Measurements from ENCODE around the gene MEX3A.

Gene MEX3A

DNA sequence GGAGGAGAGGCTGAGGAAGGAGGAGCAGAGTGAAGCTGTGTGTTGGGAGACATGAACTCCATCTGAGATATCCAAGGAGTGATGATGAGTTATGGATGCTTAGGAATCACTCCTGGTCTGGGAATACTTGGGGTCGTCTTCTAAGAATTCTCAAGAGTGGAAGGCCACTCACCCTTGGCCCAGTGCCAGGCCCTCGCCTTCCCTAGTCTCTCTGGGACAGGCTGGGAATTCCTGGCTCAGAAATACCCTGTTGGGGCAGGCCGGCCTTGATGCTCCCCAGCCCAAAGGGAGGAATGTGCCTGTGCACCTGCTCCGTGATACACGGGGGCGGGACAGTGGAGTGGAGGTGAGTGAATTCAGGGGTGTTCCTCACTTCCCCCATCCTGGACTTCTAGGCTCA, 19.6 kb upstream of the MEX3A start:
- DNase-seq = no peak

GRCh38 chr1:156100205-156100995, 18.1 kb upstream of the MEX3A start:
- no peak for DNase-seq

GRCh38 chr1:156099282-156099681, 17.0 kb upstream of the MEX3A start:
- no peak for DNase-seq

GRCh38 chr1:156098784-156099183, 16.5 kb upstream of the MEX3A start:
- no peak for DNase-seq

GRCh38 chr1:156097499-156098178, 15.4 kb upstream of the MEX3A start:
- DNase-seq = no peak

- peak; percentile 38 for DNase-seq
Observed at GRCh38 chr1:156096640-156097391, 14.6 kb upstream of the MEX3A start.

- DNase-seq = no peak
Observed at GRCh38 chr1:156095906-156096508, 13.7 kb upstream of the MEX3A start.

- no peak for DNase-seq
Observed at GRCh38 chr1:156091610-156092009, 9.3 kb upstream of the MEX3A start.

DNA sequence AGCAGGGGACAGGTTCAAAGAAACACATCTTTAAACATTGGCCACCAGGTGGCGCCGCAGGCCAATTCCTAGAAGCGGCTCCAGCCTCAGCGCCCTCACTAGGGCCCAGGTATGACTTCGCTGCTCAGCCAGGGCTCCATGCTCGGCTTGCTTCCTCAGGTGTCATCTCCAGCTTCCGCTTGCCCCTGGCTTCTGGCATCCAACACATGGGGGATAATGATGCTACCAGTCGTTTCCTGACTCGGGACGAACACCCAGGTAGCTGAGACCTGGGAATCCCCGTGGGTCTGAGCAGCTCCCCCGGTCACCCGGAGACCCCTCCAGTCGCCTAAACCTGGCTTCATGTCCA, 8.5 kb upstream of the MEX3A start:
- DNase-seq = no peak

- no peak for DNase-seq
Observed at GRCh38 chr1:156090138-156090839, 8.0 kb upstream of the MEX3A start.

GRCh38 chr1:156089704-156090103, 7.4 kb upstream of the MEX3A start:
- DNase-seq = no peak

GRCh38 chr1:156086256-156086662, 4.0 kb upstream of the MEX3A start:
- no peak for DNase-seq

- no peak for DNase-seq
Observed at GRCh38 chr1:156083800-156084790, 1.8 kb upstream of the MEX3A start.

DNA sequence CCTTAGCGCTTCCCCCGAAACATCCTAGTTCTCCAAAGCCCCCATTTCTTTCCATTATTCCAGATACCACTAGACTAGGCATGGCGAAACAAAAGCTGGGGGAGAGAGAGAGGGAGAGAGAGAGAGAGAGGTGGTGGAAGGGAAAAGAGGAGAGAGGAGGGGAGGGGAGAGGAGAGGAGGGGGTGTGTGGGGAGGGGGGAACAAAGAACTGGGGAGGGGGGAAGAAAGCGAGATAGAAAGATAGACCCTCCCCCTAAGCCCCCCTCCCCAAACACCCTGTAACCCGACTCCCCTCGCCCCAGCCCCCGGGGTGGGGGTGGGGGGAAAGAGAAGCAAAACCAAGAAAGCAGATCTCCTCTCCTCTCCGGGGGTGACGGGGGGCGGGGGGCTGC, 352 bp downstream of the MEX3A start:
- no peak for DNase-seq

GRCh38 chr1:156081180-156081916, 917 bp downstream of the MEX3A start:
- no peak for DNase-seq

DNA sequence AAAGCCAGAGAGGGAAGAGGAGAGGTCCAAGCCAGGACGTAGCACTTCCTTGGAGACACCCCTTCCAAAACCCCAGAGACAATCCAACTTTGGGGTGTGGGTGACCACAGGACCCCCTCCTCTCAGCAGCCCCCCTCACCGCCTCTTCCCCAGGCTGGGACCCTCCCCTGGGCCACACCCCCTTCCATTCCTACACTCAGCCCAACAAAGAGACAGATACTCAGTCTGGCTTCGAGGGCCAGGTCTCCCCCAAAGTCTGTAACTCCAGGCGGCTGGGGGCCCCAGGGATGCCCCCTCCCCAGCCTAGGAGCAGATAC, 1.4 kb downstream of the MEX3A start:
- DNase-seq = no peak

DNA sequence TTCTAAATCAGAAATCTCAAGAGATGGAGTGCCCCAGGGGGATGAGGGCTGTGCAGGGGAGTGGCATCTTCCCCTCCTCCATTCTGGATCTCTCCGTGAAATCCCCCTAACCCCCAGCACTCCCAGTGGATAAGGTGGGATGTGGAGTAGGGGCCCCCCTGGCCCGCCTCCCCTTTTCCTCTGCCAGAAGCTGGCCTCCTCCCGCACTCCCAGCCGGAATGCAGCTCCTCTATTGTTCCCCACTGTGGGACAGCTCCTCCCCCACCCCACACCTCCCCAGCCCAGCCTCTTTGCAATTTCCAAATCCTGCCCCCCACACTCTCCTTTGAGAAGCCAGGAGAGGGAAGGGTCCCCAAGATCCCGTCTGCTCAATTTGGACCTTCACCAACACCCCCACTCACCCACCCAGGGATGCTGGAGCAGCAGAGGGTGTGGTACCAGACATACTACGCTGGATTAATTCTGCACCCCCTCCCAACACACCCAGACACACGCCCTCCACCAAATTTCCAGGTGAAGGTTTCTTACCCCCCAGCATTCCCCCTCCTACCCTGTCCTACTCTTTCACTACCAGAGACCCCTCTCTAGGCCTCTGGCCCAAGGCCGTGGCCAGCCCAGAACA, 1.9 kb downstream of the MEX3A start:
- no peak for DNase-seq

DNA sequence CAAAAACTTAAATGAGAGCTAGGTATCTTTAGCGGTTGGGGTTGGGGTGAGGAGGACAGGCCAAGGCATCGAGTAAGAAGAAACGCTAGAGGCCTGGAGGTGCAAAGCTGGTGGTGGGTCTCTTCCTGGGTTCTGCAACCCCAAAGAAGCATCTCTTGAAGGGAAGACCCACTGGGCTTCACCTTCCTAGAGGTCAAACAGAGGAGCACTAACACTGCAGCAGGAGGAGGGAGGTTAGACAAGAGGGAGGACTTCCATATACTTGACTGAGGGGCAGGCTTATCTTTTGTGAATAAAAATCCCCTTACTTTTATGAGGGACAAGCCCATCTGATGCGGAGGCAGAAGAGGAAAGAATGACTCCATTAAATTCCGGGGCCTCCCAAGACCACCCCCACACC, 2.5 kb downstream of the MEX3A start:
- DNase-seq = no peak

- no peak for DNase-seq
Observed at GRCh38 chr1:156078728-156079127, 3.5 kb downstream of the MEX3A start.

GRCh38 chr1:156077430-156077760, 4.9 kb downstream of the MEX3A start:
- DNase-seq = no peak
